Measurements from ENCODE around the gene ST8SIA2.

DNA sequence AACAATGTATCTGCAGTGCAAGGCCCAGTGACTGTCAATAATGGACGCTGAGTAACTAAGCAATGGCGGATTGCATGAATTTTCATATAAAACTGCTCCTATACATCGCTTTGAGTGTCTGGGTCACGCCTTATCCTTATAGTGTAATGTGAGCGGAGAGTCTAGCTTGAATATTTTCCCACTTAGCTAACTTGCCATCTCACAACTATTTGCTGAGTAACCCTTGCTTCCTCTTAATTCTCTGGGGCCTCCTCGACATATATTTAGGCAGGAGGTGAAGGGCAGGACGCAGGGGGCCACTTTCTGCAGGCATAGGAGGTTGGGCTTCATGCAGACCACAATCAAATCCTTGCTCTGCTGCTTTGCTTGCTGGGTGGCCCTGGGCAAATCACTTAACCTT is 24.0 kb downstream of the ST8SIA2 start:
- TF ChIP-seq, protein P1, sequence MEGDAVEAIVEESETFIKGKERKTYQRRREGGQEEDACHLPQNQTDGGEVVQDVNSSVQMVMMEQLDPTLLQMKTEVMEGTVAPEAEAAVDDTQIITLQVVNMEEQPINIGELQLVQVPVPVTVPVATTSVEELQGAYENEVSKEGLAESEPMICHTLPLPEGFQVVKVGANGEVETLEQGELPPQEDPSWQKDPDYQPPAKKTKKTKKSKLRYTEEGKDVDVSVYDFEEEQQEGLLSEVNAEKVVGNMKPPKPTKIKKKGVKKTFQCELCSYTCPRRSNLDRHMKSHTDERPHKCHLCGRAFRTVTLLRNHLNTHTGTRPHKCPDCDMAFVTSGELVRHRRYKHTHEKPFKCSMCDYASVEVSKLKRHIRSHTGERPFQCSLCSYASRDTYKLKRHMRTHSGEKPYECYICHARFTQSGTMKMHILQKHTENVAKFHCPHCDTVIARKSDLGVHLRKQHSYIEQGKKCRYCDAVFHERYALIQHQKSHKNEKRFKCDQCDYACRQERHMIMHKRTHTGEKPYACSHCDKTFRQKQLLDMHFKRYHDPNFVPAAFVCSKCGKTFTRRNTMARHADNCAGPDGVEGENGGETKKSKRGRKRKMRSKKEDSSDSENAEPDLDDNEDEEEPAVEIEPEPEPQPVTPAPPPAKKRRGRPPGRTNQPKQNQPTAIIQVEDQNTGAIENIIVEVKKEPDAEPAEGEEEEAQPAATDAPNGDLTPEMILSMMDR (IDR thresholded peaks at IDR 0.05): no peak
- TF ChIP-seq EP300 (IDR thresholded peaks at IDR 0.05): no peak
- TF ChIP-seq POLR2A (IDR thresholded peaks at IDR 0.05): no peak
- no peak for TF ChIP-seq POLR2AphosphoS5 (IDR thresholded peaks at IDR 0.05)
